HepG2 (cell line): Measurements from ENCODE around the gene CASZ1. TPM values are rescaled to one million over a fixed set of nuclear protein-coding genes. Genes with fewer than 3 reads are reported as not detected.

Source experiments
- ATAC-seq: fragments of 200-7000 bp; cut with Tn5 transposase; 3 replicates; pipeline ENCODE4 v1.9.1; 2020; ENCODE audit warnings: mild to moderate bottlenecking, moderate library complexity
- BruUV-seq: library from RNA; stranded (reverse); fragments of 400-500 nt; replicated peaks from 2 replicates; lab custom pipeline; 2021; lab: Mats Ljungman, UMichigan
- CTCF ChIA-PET: fragments of 300-600 bp; formaldehyde crosslinking; extraction: SDS; loops from one replicate; lab custom pipeline; 2021; ENCODE audit warnings: low total read pairs, inconsistent platforms, low intra/inter-chr PET ratio; lab: Yijun Ruan, JAX
- POLR2A ChIA-PET: fragments of 350-600 bp; sonication (Branson Sonifier 250); formaldehyde crosslinking; loops from one replicate; lab custom pipeline; 2020; ENCODE audit warnings: antibody characterized with exemption, inconsistent platforms; lab: Yijun Ruan, JAX
- DNase-seq: peaks from one replicate; pipeline ENCODE4 v3.0.0-alpha.2; 2015; ENCODE audit warnings: low spot score
- FAIRE-seq: peaks from 3 replicates; lab custom pipeline; 2011; peaks lifted over from hg19 to GRCh38; lab: Jason Lieb, UNC
- H2AFZ ChIP-seq: one replicate; pipeline ENCODE4 v1.6.1; 2011; ENCODE audit warnings: low read length, inconsistent platforms
- H3K27ac ChIP-seq: fragments of 300-600 bp; 3 replicates; pipeline ENCODE4 v1.8.0; 2011; ENCODE audit warnings: mixed run types, mild to moderate bottlenecking, mixed read lengths, low read length, inconsistent platforms; ENCODE audit not compliant: insufficient read depth; ENCODE audit errors: extremely low read length
- H3K27me3 ChIP-seq, 2 experiments: fragments of 200-600 bp in 1 of 2; 2 replicates in 1 of 2; 3 replicates in 1 of 2; pipeline versions ENCODE4 v1.6.0 to v1.8.0; 2011; ENCODE audit warnings: low read length in 2 of 2, mild to moderate bottlenecking in 2 of 2, moderate library complexity in 2 of 2, inconsistent platforms in 1 of 2; ENCODE audit not compliant: insufficient read depth in 2 of 2, control insufficient read depth in 1 of 2
- H3K36me3 ChIP-seq, 2 experiments: fragments of 200-600 bp in 1 of 2; replicated peaks in 1 of 2; 2 replicates in 1 of 2; 3 replicates in 1 of 2; pipeline versions ENCODE4 v1.5.1 to v1.8.0; 2011; ENCODE audit warnings: low read length in 2 of 2, inconsistent platforms in 1 of 2; ENCODE audit not compliant: insufficient read depth in 2 of 2, control insufficient read depth in 1 of 2
- H3K4me1 ChIP-seq: 2 replicates; pipeline ENCODE4 v1.5.1; 2012; ENCODE audit warnings: low read length, inconsistent platforms; ENCODE audit not compliant: insufficient read depth
- H3K4me2 ChIP-seq: 2 replicates; pipeline ENCODE4 v1.6.0; 2011; ENCODE audit warnings: low read depth, low read length, inconsistent platforms
- H3K4me3 ChIP-seq, 3 experiments: fragments of 200-600 bp in 1 of 3; sonication (generic), shearing (Covaris generic) in 1 of 3; replicated peaks in 1 of 3; 2 replicates each; pipeline ENCODE4 v1.5.1; 2011 to 2016; ENCODE audit warnings: low read length in 3 of 3, inconsistent platforms in 2 of 3, low read depth in 2 of 3, mild to moderate bottlenecking in 2 of 3, control low read depth in 1 of 3, mixed read lengths in 1 of 3; ENCODE audit not compliant: insufficient read depth in 1 of 3
- H3K79me2 ChIP-seq: one replicate; pipeline ENCODE4 v1.6.1; 2011; ENCODE audit warnings: low read length, inconsistent platforms; ENCODE audit not compliant: insufficient read depth
- H3K9ac ChIP-seq: 2 replicates; pipeline ENCODE4 v1.6.0; 2011; ENCODE audit warnings: mild to moderate bottlenecking, low read depth, low read length, inconsistent platforms; ENCODE audit not compliant: insufficient read depth
- H3K9me3 ChIP-seq: 2 replicates; pipeline ENCODE4 v1.5.1; 2012; ENCODE audit warnings: mild to moderate bottlenecking, low read length
- H4K20me1 ChIP-seq: 2 replicates; pipeline ENCODE4 v1.6.0; 2011; ENCODE audit warnings: inconsistent platforms, mild to moderate bottlenecking, low read length, moderate library complexity; ENCODE audit not compliant: insufficient read depth
- BRCA1 ChIP-seq: sonication (generic); formaldehyde crosslinking; IDR thresholded peaks from 2 replicates; pipeline ENCODE4 v1.4.0; 2020; ENCODE audit warnings: missing genetic modification reagents
- HNRNPH1 ChIP-seq: fragments of 200-400 bp; formaldehyde crosslinking; optimal IDR thresholded peaks from 2 replicates; pipeline ENCODE3; 2017; ENCODE audit warnings: mild to moderate bottlenecking, low read depth, low read length
- KLF16 ChIP-seq, 2 experiments: sonication (generic) in 1 of 2; formaldehyde crosslinking in 1 of 2; IDR thresholded peaks; 2 replicates each; pipeline versions ENCODE4 v1.6.1 to v1.8.0; 2016 to 2023; ENCODE audit warnings: missing genetic modification reagents in 2 of 2, missing compliant biosample characterization in 1 of 2
- MED1 ChIP-seq: sonication (generic); formaldehyde crosslinking; IDR thresholded peaks from 2 replicates; pipeline ENCODE4 v1.4.0; 2020; ENCODE audit warnings: missing genetic modification reagents
- NCOA1 ChIP-seq: sonication (generic); formaldehyde crosslinking; IDR thresholded peaks from 2 replicates; pipeline ENCODE4 v1.9.0; 2021; ENCODE audit warnings: missing genetic modification reagents
- SRSF9 ChIP-seq: fragments of 200-400 bp; formaldehyde crosslinking; IDR thresholded peaks from 2 replicates; pipeline ENCODE4 v1.6.1; 2018; ENCODE audit warnings: borderline replicate concordance, mild to moderate bottlenecking, low read depth, low read length; ENCODE audit not compliant: insufficient read depth, poor library complexity, severe bottlenecking
- ZFYVE20 ChIP-seq: sonication (generic); formaldehyde crosslinking; IDR thresholded peaks from 2 replicates; pipeline ENCODE4 v1.8.0; 2023; ENCODE audit warnings: low read depth, mild to moderate bottlenecking, moderate library complexity, missing genetic modification reagents, borderline replicate concordance
- ZNF251 ChIP-seq: sonication (generic); formaldehyde crosslinking; IDR thresholded peaks from 2 replicates; pipeline ENCODE4 v1.9.0; 2021; ENCODE audit warnings: mild to moderate bottlenecking, missing genetic modification reagents
- ZSCAN30 ChIP-seq: sonication (generic); formaldehyde crosslinking; IDR thresholded peaks from 2 replicates; pipeline ENCODE4 v1.5.0; 2020; ENCODE audit warnings: mild to moderate bottlenecking, missing genetic modification reagents
- WGBS: methylation state at CpG from one replicate; pipeline ENCODE4 v1.1.6; 2017; ENCODE audit warnings: low lambda C conversion rate; 5-methylcytosine and 5-hydroxymethylcytosine counted together
- in situ Hi-C: cut with HindIII; loops from 2 replicates; pipeline ENCODE4 v1.10.0; 2017; ENCODE audit warnings: low pct_unique_long_range_greater_than_20kb; ENCODE audit not compliant: extremely low pct_ligation_motif_present
- intact Hi-C: fragments of 100-400 bp; cut with micrococcal nuclease; formaldehyde crosslinking; loops from one replicate; pipeline ENCODE4 v1.10.0; 2022; ENCODE audit not compliant: unreplicated experiment
- polyA plus RNA-seq, 8 experiments: library from polyadenylated mRNA; depleted of rRNA in 3 of 8; stranded (reverse) in 7 of 8; unstranded in 1 of 8; fragments of >200 nt; fragmentation: Illumina TruSeq in 4 of 8; extraction: Trizol in 4 of 8; gene quantifications; 2 replicates each; pipeline versions ENCODE4 v1.2.1 to v1.2.3, GENCODE V29; 2011 to 2016; ENCODE audit warnings: low read depth in 4 of 8, missing spikeins in 1 of 8, mixed read lengths in 1 of 8; ENCODE audit not compliant: insufficient read depth in 1 of 8
- total RNA-seq, 5 experiments: library from RNA; depleted of rRNA; stranded (reverse); fragments of >200 nt; fragmentation: Illumina TruSeq; extraction: Trizol; gene quantifications; 2 replicates each; pipeline ENCODE4 v1.2.3, GENCODE V29; 2016; ENCODE audit warnings: low read depth in 1 of 5
- TF ChIP-seq, protein P1 (sequence below): sonication (generic); formaldehyde crosslinking; IDR thresholded peaks from 2 replicates; pipeline ENCODE4 v1.4.0; 2020; ENCODE audit warnings: missing genetic modification reagents, borderline replicate concordance

The CASZ1 gene
- total and polyA plus RNA-seq, 2 of the 13 experiments (the other 11 are each of a cell fraction or from before 2014, with no cell fraction given), result 1.9 to 3.7 TPM

DNA sequence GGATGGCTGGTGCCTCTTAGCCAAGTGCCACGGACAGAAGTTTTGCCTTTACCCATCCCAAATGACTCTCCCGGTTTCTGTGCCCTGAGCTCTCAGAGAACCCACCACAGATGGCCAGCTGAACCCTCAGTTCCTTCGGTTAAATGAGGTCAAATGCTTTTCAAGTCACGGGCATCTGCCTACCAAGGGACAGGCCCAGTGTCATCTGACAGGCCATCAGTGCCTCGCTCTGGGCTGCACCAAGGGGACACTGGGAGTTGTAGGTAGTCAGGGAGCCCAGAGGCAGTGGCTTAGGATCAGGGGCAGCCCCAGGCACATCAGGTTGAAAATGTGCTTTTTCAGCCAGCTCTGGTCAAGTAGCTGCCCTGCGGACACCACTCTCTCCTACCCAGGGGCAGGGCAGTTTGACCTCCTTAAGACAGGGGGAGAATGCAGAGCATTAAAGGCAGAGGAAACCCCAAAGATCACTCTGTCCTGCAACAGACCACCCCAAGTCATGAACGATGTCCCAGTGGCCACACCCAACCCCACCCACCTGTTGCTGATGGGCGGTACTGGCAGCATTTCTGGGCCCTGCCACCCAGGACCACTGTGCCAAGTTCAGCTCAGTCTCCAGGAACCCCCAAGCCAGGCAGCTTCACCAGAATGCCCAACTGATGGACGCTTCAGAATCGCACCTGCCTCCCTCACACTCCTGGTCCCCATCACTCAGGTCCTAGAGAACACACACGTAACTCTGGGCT, 60.7 kb downstream of the CASZ1 start:
- ATAC-seq, result no peak
- no peak overlapping the region for H2AFZ ChIP-seq
- no peak for TF ChIP-seq NCOA1 (CRISPR knock-in tag)
- no peak for TF ChIP-seq KLF16 (CRISPR knock-in tag; IDR thresholded peaks at IDR 0.05)
- no peak for TF ChIP-seq ZSCAN30
- TF ChIP-seq, protein P1, sequence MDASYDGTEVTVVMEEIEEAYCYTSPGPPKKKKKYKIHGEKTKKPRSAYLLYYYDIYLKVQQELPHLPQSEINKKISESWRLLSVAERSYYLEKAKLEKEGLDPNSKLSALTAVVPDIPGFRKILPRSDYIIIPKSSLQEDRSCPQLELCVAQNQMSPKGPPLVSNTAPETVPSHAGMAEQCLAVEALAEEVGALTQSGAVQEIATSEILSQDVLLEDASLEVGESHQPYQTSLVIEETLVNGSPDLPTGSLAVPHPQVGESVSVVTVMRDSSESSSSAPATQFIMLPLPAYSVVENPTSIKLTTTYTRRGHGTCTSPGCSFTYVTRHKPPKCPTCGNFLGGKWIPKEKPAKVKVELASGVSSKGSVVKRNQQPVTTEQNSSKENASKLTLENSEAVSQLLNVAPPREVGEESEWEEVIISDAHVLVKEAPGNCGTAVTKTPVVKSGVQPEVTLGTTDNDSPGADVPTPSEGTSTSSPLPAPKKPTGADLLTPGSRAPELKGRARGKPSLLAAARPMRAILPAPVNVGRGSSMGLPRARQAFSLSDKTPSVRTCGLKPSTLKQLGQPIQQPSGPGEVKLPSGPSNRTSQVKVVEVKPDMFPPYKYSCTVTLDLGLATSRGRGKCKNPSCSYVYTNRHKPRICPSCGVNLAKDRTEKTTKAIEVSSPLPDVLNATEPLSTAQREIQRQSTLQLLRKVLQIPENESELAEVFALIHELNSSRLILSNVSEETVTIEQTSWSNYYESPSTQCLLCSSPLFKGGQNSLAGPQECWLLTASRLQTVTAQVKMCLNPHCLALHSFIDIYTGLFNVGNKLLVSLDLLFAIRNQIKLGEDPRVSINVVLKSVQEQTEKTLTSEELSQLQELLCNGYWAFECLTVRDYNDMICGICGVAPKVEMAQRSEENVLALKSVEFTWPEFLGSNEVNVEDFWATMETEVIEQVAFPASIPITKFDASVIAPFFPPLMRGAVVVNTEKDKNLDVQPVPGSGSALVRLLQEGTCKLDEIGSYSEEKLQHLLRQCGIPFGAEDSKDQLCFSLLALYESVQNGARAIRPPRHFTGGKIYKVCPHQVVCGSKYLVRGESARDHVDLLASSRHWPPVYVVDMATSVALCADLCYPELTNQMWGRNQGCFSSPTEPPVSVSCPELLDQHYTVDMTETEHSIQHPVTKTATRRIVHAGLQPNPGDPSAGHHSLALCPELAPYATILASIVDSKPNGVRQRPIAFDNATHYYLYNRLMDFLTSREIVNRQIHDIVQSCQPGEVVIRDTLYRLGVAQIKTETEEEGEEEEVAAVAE (CRISPR knock-in tag), result no peak
- no peak for TF ChIP-seq ZFYVE20
- TF ChIP-seq BRCA1 (CRISPR knock-in tag), result no peak
- TF ChIP-seq SRSF9, result no peak
- no peak for TF ChIP-seq ZNF251 (CRISPR knock-in tag)
- no peak for TF ChIP-seq MED1
- no peak for TF ChIP-seq HNRNPH1
- in situ Hi-C loops, result no loop called here
- H3K4me3 ChIP-seq, result no peak overlapping the region
- CTCF ChIA-PET, result no interaction called here
- H3K4me1 ChIP-seq, result peaks cover 23% of the 10 kb centered on the region
- BruUV-seq, result no TSS peak
- H3K27me3 ChIP-seq, result peaks cover 3 to 34% of the 10 kb centered on the region in 2 experiments; a peak in 4 of 5 replicates
- H3K4me2 ChIP-seq, result no peak overlapping the region
- no peak overlapping the region for H3K9ac ChIP-seq
- no peaks in the 10 kb centered on the region for H4K20me1 ChIP-seq
- H3K9me3 ChIP-seq, result no peaks in the 10 kb centered on the region
- POLR2A ChIA-PET, result no interaction called here
- H3K27ac ChIP-seq, result no peak overlapping the region
- no peaks in the 10 kb centered on the region for H3K79me2 ChIP-seq
- intact Hi-C loops, result no loop called here
- H3K36me3 ChIP-seq, result no peaks in the 10 kb centered on the region
- 52% methylated on average over 6 of the region's 11 CpGs for WGBS
- no peak for FAIRE-seq
- no peak for DNase-seq
